Cardiac muscle cell (in vitro differentiated cells and primary cell): ENCODE measurements around the gene MPPE1. TPM values are rescaled to one million over a fixed set of nuclear protein-coding genes. Genes with fewer than 3 reads are reported as not detected.

Source experiments
- DNase-seq, 2 donors: peaks; one replicate each; pipeline versions ENCODE4 v3.0.0 to v3.0.0-alpha.2; 2010 to 2017; ENCODE audit warnings: low read depth in 1 of 2, low spot score in 1 of 2
- H3K27ac ChIP-seq: fragments of 200-600 bp; sonication (generic); 2 replicates; pipeline ENCODE4 v1.5.1; 2016
- H3K27me3 ChIP-seq: fragments of 200-600 bp; sonication (generic); 2 replicates; pipeline ENCODE4 v1.6.0; 2016; ENCODE audit warnings: control low read depth
- H3K36me3 ChIP-seq: fragments of 200-600 bp; sonication (generic); 2 replicates; pipeline ENCODE4 v1.5.1; 2016; ENCODE audit warnings: control low read depth
- H3K4me1 ChIP-seq: fragments of 200-600 bp; sonication (generic); 2 replicates; pipeline ENCODE4 v1.8.1; 2017; ENCODE audit warnings: low read depth, mild to moderate bottlenecking, mixed run types
- H3K4me3 ChIP-seq: fragments of 200-600 bp; sonication (generic); 2 replicates; pipeline ENCODE4 v1.5.1; 2016; ENCODE audit warnings: mild to moderate bottlenecking
- H3K9me3 ChIP-seq: fragments of 200-600 bp; sonication (generic); 2 replicates; pipeline ENCODE4 v1.5.1; 2017; ENCODE audit warnings: low read depth, mild to moderate bottlenecking, control low read depth
- CTCF ChIP-seq: IDR thresholded peaks from 2 replicates; pipeline ENCODE4 v1.5.1; 2012; ENCODE audit warnings: low read depth, mild to moderate bottlenecking, low read length
- polyA plus RNA-seq: library from polyadenylated mRNA; unstranded; fragments of >200 nt; fragmentation: Nextera tagmentation; extraction: Ambion mirVana; gene quantifications from 2 replicates; pipeline ENCODE4 v1.2.1, GENCODE V29; 2016
- total RNA-seq: library from RNA; depleted of rRNA; stranded (reverse); fragments of >200 nt; gene quantifications from 2 replicates; pipeline ENCODE4 v1.2.3, GENCODE V29; 2016

MPPE1 gene
- total and polyA plus RNA-seq, 2 experiments from 2014 or later, result 14.0 to 44.1 TPM

- no peak for TF ChIP-seq CTCF
- DNase-seq, result no peak
- no peak overlapping the region for H3K4me3 ChIP-seq
- H3K27ac ChIP-seq, result no peak overlapping the region
- no peaks in the 10 kb centered on the region for H3K4me1 ChIP-seq
- H3K36me3 ChIP-seq, result peaks cover 11% of the 10 kb centered on the region
- H3K9me3 ChIP-seq, result no peaks in the 10 kb centered on the region
- H3K27me3 ChIP-seq, result no peaks in the 10 kb centered on the region
These were observed 19.4 kb downstream of the MPPE1 start for GRCh38 chr18:11888726-11889125.

- H3K4me3 ChIP-seq, result no peak overlapping the region
- H3K9me3 ChIP-seq, result no peaks in the 10 kb centered on the region
- no peak overlapping the region for H3K27ac ChIP-seq
- peaks cover 11% of the 10 kb centered on the region for H3K36me3 ChIP-seq
- H3K4me1 ChIP-seq, result no peaks in the 10 kb centered on the region
- DNase-seq, result no peak
- H3K27me3 ChIP-seq, result no peaks in the 10 kb centered on the region
- TF ChIP-seq CTCF, result no peak
These were observed 20.6 kb downstream of the MPPE1 start for GRCh38 chr18:11887328-11888128.

GRCh38 chr18:11886577-11887110, 21.5 kb downstream of the MPPE1 start:
- no peak overlapping the region for H3K27ac ChIP-seq
- no peak overlapping the region for H3K4me3 ChIP-seq

GRCh38 chr18:11885278-11885947, 22.7 kb downstream of the MPPE1 start:
- Histone ChIP-seq H3K4me3 (no peak overlapping the region), H3K27me3 (no peaks in the 10 kb centered on the region), H3K4me1 (no peaks in the 10 kb centered on the region), H3K9me3 (no peaks in the 10 kb centered on the region), H3K27ac (no peak overlapping the region), H3K36me3 (peaks cover 9% of the 10 kb centered on the region)
- TF ChIP-seq CTCF, result no peak
- no peak for DNase-seq

More at GRCh38 chr18:11886577-11887110, 21.5 kb downstream of the MPPE1 start:
- no peak for DNase-seq
- Histone ChIP-seq H3K27me3 (no peaks in the 10 kb centered on the region), H3K36me3 (peaks cover 11% of the 10 kb centered on the region), H3K4me1 (no peaks in the 10 kb centered on the region), H3K9me3 (no peaks in the 10 kb centered on the region)
- TF ChIP-seq CTCF, result no peak

- no peak for DNase-seq
- Histone ChIP-seq H3K27ac (no peak overlapping the region), H3K4me3 (no peak overlapping the region), H3K9me3 (no peaks in the 10 kb centered on the region), H3K4me1 (no peaks in the 10 kb centered on the region), H3K27me3 (no peaks in the 10 kb centered on the region), H3K36me3 (peaks cover 4% of the 10 kb centered on the region)
- TF ChIP-seq CTCF, result no peak
These were observed 23.6 kb downstream of the MPPE1 start for GRCh38 chr18:11884396-11885030.
